Nephron (organoid): Measurements from ENCODE around the gene SNED1.

ENCODE experiments used
- H3K27ac Mint-ChIP-seq, 3 experiments: 2 replicates each; pipeline ENCODE4 v1.8.0; 2020; ENCODE audit warnings: mixed read lengths in 3 of 3, mild to moderate bottlenecking in 2 of 3, moderate library complexity in 1 of 3
- H3K27me3 Mint-ChIP-seq: 2 replicates; pipeline ENCODE4 v1.8.0; 2021; ENCODE audit warnings: low read depth, mild to moderate bottlenecking, moderate library complexity, mixed read lengths
- H3K36me3 Mint-ChIP-seq: 2 replicates; pipeline ENCODE4 v1.8.0; 2020; ENCODE audit warnings: low read depth, mixed read lengths
- H3K4me1 Mint-ChIP-seq: 2 replicates; pipeline ENCODE4 v1.8.0; 2020; ENCODE audit warnings: mixed read lengths
- H3K4me3 Mint-ChIP-seq, 3 experiments: 2 replicates each; pipeline ENCODE4 v1.8.0; 2020; ENCODE audit warnings: mild to moderate bottlenecking in 3 of 3, mixed read lengths in 3 of 3, moderate library complexity in 2 of 3
- H3K9me3 Mint-ChIP-seq: 2 replicates; pipeline ENCODE4 v1.8.0; 2020; ENCODE audit warnings: mixed read lengths
- CTCF ChIP-seq, 3 experiments: fragments of 200-600 bp; sonication (generic); IDR thresholded peaks; one replicate each; pipeline ENCODE4 v1.5.0; 2021; ENCODE audit warnings: antibody characterized with exemption in 3 of 3; ENCODE audit not compliant: unreplicated experiment in 3 of 3

The SNED1 gene

GRCh38 chr2:241136191-241136590 is 137.8 kb downstream of the SNED1 start:
- Mint-ChIP-seq H3K4me1 (no peaks in the 10 kb centered on the region), H3K27ac (peak overlapping the region; percentile 87 to 92 (median 90)), H3K9me3 (no peaks in the 10 kb centered on the region), H3K4me3 (no peak overlapping the region), H3K27me3 (peaks cover 10% of the 10 kb centered on the region), H3K36me3 (peaks cover 25% of the 10 kb centered on the region)
- no peak for TF ChIP-seq CTCF (IDR thresholded peaks at IDR 0.05; ENCODE audit: unreplicated experiment in 3 of 3)

DNA sequence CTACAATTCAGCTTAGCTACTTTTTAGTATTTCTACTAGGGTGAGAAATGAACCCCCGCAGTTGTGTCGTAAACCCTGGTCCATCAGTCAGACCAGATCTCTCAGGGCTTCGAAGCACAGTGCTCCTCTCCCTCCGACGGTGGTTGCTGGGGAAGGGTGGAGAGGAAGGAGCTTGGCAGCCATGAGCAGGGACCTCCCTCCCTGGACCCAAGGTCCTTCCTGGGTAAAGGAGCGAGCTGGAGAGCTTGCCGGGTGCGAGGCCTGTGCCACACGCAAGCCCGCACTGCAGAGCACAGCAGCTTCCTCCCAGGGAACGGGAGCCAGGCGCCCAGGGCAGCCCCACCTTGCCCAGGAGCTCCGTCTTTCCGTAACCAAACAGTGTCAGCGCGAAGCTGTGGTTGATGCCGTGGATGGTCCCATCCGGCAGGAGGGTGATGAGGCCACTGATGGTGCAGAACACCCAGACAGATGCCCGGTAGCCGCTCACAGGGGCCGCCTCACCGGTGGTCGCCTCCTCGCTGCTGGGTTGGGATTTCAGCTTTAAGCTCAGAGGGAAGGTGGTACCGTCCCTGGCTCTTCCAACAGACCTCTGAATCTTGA is 138.3 kb downstream of the SNED1 start:
- H3K4me1 Mint-ChIP-seq = no peaks in the 10 kb centered on the region
- H3K4me3 Mint-ChIP-seq = no peak overlapping the region
- peaks cover 10% of the 10 kb centered on the region for H3K27me3 Mint-ChIP-seq
- no peak for TF ChIP-seq CTCF (IDR thresholded peaks at IDR 0.05; ENCODE audit: unreplicated experiment in 3 of 3)
- H3K9me3 Mint-ChIP-seq = no peaks in the 10 kb centered on the region
- peaks cover 25% of the 10 kb centered on the region for H3K36me3 Mint-ChIP-seq
- H3K27ac Mint-ChIP-seq = peak overlapping the region in 1 of 3 experiments; percentile 92

- Mint-ChIP-seq H3K36me3 (peaks cover 23% of the 10 kb centered on the region), H3K27me3 (peaks cover 10% of the 10 kb centered on the region), H3K9me3 (no peaks in the 10 kb centered on the region), H3K27ac (no peak overlapping the region), H3K4me3 (no peak overlapping the region), H3K4me1 (no peaks in the 10 kb centered on the region)
- TF ChIP-seq CTCF (IDR thresholded peaks at IDR 0.05; ENCODE audit: unreplicated experiment in 3 of 3) = no peak
Measured at GRCh38 chr2:241137276-241138190, 139.1 kb downstream of the SNED1 start.

DNA sequence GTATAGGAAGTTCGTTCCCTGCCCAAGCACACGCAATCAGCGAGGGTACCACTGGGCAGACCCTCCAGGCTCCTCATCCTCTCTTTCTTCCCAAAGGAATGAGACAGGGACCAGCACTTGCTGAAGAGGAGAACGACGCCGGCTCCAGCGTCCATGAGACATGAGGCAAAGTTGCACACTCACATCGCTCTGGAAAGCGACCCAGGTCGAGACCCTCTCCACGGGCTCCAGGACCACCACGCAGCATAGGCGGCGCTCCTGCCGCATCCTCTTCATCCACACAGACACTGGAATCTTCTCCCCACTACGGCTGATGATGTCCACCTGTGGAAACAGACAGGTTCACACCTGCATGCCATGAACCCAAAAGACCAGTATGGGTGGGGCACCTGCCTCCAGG is 140.1 kb downstream of the SNED1 start:
- Mint-ChIP-seq H3K27ac (no peak overlapping the region), H3K4me3 (no peak overlapping the region), H3K9me3 (no peaks in the 10 kb centered on the region), H3K36me3 (peaks cover 17% of the 10 kb centered on the region), H3K27me3 (peaks cover 5% of the 10 kb centered on the region), H3K4me1 (no peaks in the 10 kb centered on the region)
- TF ChIP-seq CTCF (IDR thresholded peaks at IDR 0.05; ENCODE audit: unreplicated experiment in 3 of 3) = no peak

DNA sequence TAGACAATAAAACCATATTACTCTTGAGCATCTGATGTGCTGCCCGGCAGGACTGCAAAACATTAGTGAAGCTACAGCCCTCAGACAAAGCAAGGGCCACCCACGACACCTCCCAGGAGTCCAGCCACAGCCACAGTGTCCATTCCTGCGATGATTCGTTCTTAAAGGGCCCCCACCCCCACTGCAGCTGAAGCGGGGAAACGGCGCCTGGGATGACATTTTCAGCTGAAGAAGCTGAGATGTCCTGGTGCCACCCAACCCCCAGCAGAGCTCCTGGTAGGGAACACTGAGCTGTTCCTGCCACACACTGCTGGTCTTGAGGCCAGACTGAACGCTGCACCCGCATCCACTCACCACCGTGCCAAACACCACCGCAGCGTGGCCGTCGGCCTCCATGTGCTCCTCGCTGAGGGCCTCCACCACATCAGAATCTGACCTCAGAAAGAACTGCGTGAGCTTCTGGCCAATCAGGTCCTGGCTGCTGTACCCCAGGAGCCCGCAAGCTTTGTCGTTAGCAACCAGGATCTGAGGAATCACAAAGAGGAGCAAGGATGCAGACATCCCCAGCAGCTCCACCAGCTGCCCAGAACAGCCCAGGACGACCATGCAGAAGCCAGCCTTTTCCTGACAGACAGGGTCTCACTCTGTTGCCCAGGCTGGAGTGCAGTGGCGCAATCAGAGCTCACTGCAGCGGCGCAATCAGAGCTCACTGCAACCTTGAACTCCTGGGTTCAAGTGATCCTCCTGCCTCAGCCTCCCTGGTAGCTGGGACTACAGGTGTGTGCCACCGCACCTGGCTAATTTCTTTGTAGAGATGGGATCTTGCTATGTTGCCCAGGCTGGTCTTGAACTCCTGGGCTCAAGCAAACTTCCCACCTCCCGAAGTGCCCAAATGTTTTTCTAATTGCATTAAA is 141.4 kb downstream of the SNED1 start:
- Mint-ChIP-seq H3K9me3 (no peaks in the 10 kb centered on the region), H3K27ac (no peak overlapping the region), H3K4me3 (no peak overlapping the region), H3K4me1 (no peaks in the 10 kb centered on the region), H3K36me3 (peaks cover 12% of the 10 kb centered on the region), H3K27me3 (peaks cover 4% of the 10 kb centered on the region)
- no peak for TF ChIP-seq CTCF (IDR thresholded peaks at IDR 0.05; ENCODE audit: unreplicated experiment in 3 of 3)
